ENCODE measurements around the gene PLK3.
A peak's percentile ranks its signal among the peaks of the same experiment; 100 is the strongest.
"Not testable (repeated sequence)": the region's sequence is repeated elsewhere in the genome, so short reads cannot be mapped to it uniquely, and the experiment has no call there.

Gene PLK3

GRCh38 chr1:44808938-44809917 lies 9.1 kb downstream of the PLK3 start:
- no peak for DNase-seq (ENCODE audit: low read depth, low spot score)

GRCh38 chr1:44810101-44810761 lies 10.1 kb downstream of the PLK3 start:
- no peak for DNase-seq (ENCODE audit: low read depth, low spot score)

GRCh38 chr1:44810762-44811105 lies 10.6 kb downstream of the PLK3 start:
- not testable (repeated sequence) for DNase-seq (ENCODE audit: low read depth, low spot score)

GRCh38 chr1:44811234-44811633 lies 11.1 kb downstream of the PLK3 start:
- no peak for DNase-seq (ENCODE audit: low read depth, low spot score)

GRCh38 chr1:44812822-44813543 lies 12.8 kb downstream of the PLK3 start:
- DNase-seq (ENCODE audit: low read depth, low spot score): no peak

- DNase-seq (ENCODE audit: low read depth, low spot score): not testable (repeated sequence)
These were observed 15.7 kb downstream of the PLK3 start for GRCh38 chr1:44815926-44816325.

GRCh38 chr1:44817307-44817706 lies 17.1 kb downstream of the PLK3 start:
- DNase-seq (ENCODE audit: low read depth, low spot score): no peak

GRCh38 chr1:44817771-44818495 lies 17.8 kb downstream of the PLK3 start:
- no peak for DNase-seq (ENCODE audit: low read depth, low spot score)

GRCh38 chr1:44819196-44819607 lies 19.0 kb downstream of the PLK3 start:
- no peak for DNase-seq (ENCODE audit: low read depth, low spot score)

- DNase-seq (ENCODE audit: low read depth, low spot score): peak; percentile 96
These were observed 19.6 kb downstream of the PLK3 start for GRCh38 chr1:44819608-44820327.

- DNase-seq (ENCODE audit: low read depth, low spot score): no peak
These were observed 20.4 kb downstream of the PLK3 start for GRCh38 chr1:44820328-44821239.

GRCh38 chr1:44821240-44821715 lies 21.1 kb downstream of the PLK3 start:
- no peak for DNase-seq (ENCODE audit: low read depth, low spot score)

GRCh38 chr1:44822131-44822701 lies 22.0 kb downstream of the PLK3 start:
- no peak for DNase-seq (ENCODE audit: low read depth, low spot score)

- DNase-seq (ENCODE audit: low read depth, low spot score): no peak
These were observed 22.8 kb downstream of the PLK3 start for GRCh38 chr1:44822981-44823451.

GRCh38 chr1:44824392-44824791 lies 24.2 kb downstream of the PLK3 start:
- not testable (repeated sequence) for DNase-seq (ENCODE audit: low read depth, low spot score)

GRCh38 chr1:44826375-44827196 lies 26.4 kb downstream of the PLK3 start:
- DNase-seq (ENCODE audit: low read depth, low spot score): no peak

- DNase-seq (ENCODE audit: low read depth, low spot score): no peak
These were observed 27.2 kb downstream of the PLK3 start for GRCh38 chr1:44827197-44828002.

All from iPS DF 19.7 (cell line).